Brain pericyte (primary cell): ENCODE results near the gene STON2.
"Not testable (repeated sequence)": the region's sequence is repeated elsewhere in the genome, so short reads cannot be mapped to it uniquely, and the experiment has no call there.

Experiments used
- DNase-seq: peaks from one replicate; pipeline ENCODE4 v3.0.0-alpha.2; 2012; ENCODE audit warnings: low read depth, low spot score

STON2 gene

GRCh38 chr14:81223788-81224187 lies 176.3 kb downstream of the STON2 start:
- not testable (repeated sequence) for DNase-seq

GRCh38 chr14:81222691-81223090 lies 177.4 kb downstream of the STON2 start:
- DNase-seq = no peak

GRCh38 chr14:81222126-81222525 lies 178.0 kb downstream of the STON2 start:
- no peak for DNase-seq

DNA sequence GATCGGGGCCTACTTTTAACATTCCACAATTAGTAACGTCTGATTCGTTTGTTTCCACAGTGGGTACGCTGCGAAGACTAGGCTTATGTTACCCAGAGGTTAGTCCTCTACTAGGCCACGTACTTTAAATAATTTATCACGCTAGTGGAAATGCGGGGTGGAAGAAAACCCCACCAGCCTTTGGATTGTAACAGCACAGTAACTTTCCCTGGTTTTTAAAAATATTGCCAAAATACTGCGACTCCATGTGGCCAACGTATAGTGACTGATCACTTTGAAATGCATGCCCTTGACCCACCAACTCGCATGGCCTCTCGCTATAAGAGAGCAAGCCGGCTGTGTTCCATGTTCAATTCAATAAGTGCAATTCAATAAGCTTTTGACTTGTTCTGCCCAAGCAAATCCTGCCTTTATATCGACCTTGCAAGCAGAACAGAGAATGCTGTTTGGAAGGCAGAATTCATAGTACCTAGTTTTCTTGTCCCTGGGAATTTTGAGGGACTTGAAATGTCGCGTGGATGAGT lies 178.5 kb downstream of the STON2 start:
- DNase-seq = no peak

- peak; percentile 93 for DNase-seq
Measured at GRCh38 chr14:81220830-81221578, 179.1 kb downstream of the STON2 start, which contains the start of gene GTF2A1. Gene GTF2A1 (minus strand): TSS chr14:81220959. CDS start chr14:81220518, 441 bp downstream.

GRCh38 chr14:81220580-81220829 lies 179.6 kb downstream of the STON2 start:
- no peak for DNase-seq

DNA sequence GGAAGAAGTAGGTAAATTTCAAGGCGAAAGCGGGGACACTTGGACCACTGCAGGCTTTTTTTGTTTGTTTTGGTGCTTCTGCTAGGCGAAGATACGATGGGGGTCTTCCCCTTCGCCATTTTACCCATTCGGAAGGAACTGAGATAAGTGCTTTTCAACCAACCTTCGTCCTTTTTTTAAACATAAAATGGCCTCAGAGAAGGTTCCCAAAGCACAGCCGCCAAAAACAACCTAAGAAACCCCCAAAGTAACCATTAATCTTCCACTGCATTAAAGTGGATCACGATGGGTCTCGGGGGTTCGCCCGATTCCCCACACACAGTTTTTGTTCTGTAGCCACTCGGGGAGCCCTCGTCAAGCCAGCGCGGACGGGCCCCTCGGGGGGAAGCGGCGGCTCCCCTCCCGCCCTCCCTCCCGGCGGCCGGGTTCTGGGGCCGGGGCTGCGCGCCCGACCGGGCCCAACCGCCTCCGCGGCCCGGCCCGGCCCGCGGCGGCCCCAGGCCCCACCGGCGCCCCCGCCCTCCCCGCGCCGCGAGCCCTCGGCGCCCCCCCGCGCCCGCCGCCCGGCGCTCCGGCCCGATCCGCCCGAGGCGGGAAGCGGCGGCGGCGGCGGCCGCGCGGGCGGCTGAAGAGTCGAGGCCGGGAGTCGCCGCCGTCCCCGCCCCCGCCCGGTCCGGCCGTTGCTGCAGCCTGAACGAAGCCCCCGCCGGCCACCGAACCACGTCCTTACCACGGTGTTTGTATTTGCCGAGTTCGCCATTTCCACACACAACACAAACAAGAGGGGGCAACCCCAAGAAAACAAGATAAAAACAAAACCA lies 180.2 kb downstream of the STON2 start:
- no peak for DNase-seq

- peak; percentile 90 for DNase-seq
Measured at GRCh38 chr14:81219210-81219758, 180.8 kb downstream of the STON2 start.

- no peak for DNase-seq
Measured at GRCh38 chr14:81211844-81212243, 188.3 kb downstream of the STON2 start.
